Peyer's patch (tissue), 4 donors: ENCODE data around the gene PCGF3. TPM values are rescaled to one million over a fixed set of nuclear protein-coding genes. Genes with fewer than 3 reads are reported as not detected.
A peak's percentile ranks its signal among the peaks of the same experiment; 100 is the strongest.

ENCODE experiments used
- DNase-seq, 3 donors: peaks; one replicate each; pipeline ENCODE4 v3.0.0-alpha.2; 2017 to 2019
- H3K27ac ChIP-seq, 4 donors: fragments of 200-600 bp; sonication (generic); one replicate each; pipeline ENCODE4 v1.5.1; 2016 to 2019
- H3K27me3 ChIP-seq, 2 donors: fragments of 200-600 bp; sonication (generic); one replicate each; pipeline ENCODE4 v1.5.1; 2019
- H3K36me3 ChIP-seq, 3 donors: fragments of 200-600 bp; sonication (generic); one replicate each; pipeline ENCODE4 v1.5.1; 2016 to 2019
- H3K4me1 ChIP-seq, 4 donors: fragments of 200-600 bp; sonication (generic); one replicate each; pipeline ENCODE4 v1.5.1; 2016 to 2019
- H3K4me3 ChIP-seq, 4 donors: fragments of 200-600 bp; sonication (generic); 1 replicate in 3 of 4; 2 replicates in 1 of 4; pipeline ENCODE4 v1.5.1; 2016 to 2019; ENCODE audit warnings: mild to moderate bottlenecking in 1 of 4
- H3K9me3 ChIP-seq, 4 donors: fragments of 200-600 bp; sonication (generic); one replicate each; pipeline ENCODE4 v1.5.1; 2016 to 2019; ENCODE audit warnings: mild to moderate bottlenecking in 1 of 4
- POLR2A ChIP-seq, 2 donors: fragments of 450-650 bp; IDR thresholded peaks; one replicate each; pipeline ENCODE4 v1.5.1; 2017; ENCODE audit warnings: antibody characterized with exemption in 2 of 2, mild to moderate bottlenecking in 2 of 2, moderate library complexity in 2 of 2
- total RNA-seq, 4 donors: library from RNA; depleted of rRNA; stranded (reverse); fragments of >200 nt; gene quantifications; one replicate each; pipeline ENCODE4 v1.1.0, GENCODE V29; 2016
- TF ChIP-seq, protein P1 (sequence below), 6 experiments: fragments of 450-650 bp in 4 of 6; fragments of 200-600 bp in 2 of 6; sonication (generic) in 1 of 6; IDR thresholded peaks; one replicate each; pipeline ENCODE4 v1.5.1; 2017 to 2019; ENCODE audit warnings: antibody characterized with exemption in 6 of 6, mild to moderate bottlenecking in 3 of 6, moderate library complexity in 1 of 6

The PCGF3 gene
- total RNA-seq, 4 donors from 2014 or later, result 58.3 to 168 (median 93.0) TPM

DNA sequence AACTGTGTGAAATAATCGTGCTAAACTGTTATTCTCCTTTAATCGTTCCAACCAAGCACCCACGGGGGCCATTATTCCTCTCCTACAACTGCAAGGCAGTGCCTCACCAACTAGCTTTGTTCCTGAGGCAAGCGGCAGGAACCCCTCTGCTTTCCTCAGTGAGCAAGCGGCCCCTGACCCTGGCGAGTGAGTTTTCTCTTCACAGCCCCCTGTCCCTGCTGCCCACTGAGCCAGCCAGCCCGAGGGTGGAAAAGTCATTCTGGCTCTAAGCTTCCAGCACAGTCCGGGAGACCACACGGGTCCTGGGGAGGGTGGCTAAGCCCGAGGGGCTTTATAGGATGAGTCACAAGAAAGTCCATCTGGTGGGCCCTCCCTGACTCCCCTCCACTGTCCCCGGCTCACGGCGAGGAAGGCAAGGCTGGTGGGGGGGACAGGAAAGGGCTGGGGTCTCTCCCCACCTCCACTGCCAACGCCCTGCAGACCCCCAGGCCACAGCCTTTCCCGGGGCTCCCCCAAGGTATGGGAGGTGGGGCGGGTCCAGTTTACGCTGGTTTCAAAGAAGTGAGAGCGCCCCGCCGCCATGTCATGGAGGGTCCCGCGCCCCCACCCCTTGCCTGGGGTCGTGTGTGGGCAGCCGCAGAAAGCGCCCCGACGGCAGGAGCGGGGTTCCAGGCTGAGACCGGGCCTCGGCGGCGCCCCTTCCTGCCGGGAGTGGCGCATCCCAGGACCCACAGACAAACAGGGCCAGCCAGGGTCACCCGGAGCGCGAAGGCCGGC, 75.3 kb downstream of the PCGF3 start:
- DNase-seq, result no peak
- peak overlapping the region; percentile 83 to 98 (median 90) for H3K4me3 ChIP-seq
- H3K27me3 ChIP-seq, result peaks cover 0 to 11% of the 10 kb centered on the region in 2 donors
- peaks cover 0 to 37% (median 9%) of the 10 kb centered on the region in 4 donors for H3K4me1 ChIP-seq
- TF ChIP-seq, protein P1, sequence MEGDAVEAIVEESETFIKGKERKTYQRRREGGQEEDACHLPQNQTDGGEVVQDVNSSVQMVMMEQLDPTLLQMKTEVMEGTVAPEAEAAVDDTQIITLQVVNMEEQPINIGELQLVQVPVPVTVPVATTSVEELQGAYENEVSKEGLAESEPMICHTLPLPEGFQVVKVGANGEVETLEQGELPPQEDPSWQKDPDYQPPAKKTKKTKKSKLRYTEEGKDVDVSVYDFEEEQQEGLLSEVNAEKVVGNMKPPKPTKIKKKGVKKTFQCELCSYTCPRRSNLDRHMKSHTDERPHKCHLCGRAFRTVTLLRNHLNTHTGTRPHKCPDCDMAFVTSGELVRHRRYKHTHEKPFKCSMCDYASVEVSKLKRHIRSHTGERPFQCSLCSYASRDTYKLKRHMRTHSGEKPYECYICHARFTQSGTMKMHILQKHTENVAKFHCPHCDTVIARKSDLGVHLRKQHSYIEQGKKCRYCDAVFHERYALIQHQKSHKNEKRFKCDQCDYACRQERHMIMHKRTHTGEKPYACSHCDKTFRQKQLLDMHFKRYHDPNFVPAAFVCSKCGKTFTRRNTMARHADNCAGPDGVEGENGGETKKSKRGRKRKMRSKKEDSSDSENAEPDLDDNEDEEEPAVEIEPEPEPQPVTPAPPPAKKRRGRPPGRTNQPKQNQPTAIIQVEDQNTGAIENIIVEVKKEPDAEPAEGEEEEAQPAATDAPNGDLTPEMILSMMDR (IDR thresholded peaks at IDR 0.05), result no peak
- no peak for TF ChIP-seq POLR2A (IDR thresholded peaks at IDR 0.05)
- peak overlapping the region; percentile 86 to 96 (median 88) for H3K27ac ChIP-seq
- H3K9me3 ChIP-seq, result no peaks in the 10 kb centered on the region
- peaks cover 0 to 26% (median 0%) of the 10 kb centered on the region in 3 donors for H3K36me3 ChIP-seq

DNA sequence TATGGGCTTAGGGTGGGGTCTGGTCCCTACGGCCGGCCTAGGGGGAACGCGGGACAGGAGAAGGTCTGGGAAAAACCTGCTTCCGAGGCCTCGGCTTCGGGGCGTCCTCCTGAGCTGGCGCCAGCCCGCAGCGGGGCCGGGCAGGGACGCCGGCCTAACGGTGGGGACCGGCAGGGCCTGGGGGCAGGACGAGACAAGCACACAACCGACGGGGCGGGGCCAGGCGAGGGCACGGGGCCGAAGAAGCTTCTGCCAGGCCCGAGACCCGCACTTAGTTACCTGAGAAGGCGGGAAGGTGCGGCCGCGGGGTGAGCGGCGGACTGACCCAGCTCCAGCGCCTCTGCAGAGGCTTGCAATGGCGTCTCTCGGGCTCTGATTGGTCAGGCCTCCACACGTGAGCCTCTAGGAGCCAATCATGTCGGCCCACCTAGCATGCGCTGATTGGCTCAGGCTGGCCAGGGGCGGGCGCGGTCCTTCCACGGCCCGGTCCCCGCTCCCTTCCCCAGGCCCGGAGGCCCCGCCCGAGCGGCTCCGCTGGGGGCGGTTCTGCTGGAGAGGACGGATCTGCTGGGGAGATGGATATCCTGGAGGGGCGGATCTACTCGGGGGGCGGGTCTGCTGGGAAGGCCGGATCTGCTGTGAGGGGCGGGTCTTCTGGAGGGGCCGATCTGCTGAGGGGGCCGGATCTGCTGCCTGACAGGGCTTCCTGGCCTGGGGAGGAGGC, 76.0 kb downstream of the PCGF3 start:
- Histone ChIP-seq H3K27ac (peak overlapping the region; percentile 86 to 96 (median 88)), H3K4me3 (peak overlapping the region; percentile 83 to 98 (median 90)), H3K9me3 (no peaks in the 10 kb centered on the region), H3K36me3 (peaks cover 0 to 21% (median 0%) of the 10 kb centered on the region in 3 donors), H3K27me3 (peaks cover 0 to 19% of the 10 kb centered on the region in 2 donors), H3K4me1 (peaks cover 0 to 45% (median 16%) of the 10 kb centered on the region in 4 donors)
- TF ChIP-seq POLR2A (IDR thresholded peaks at IDR 0.05), result peak; percentile 93 to 96
- TF ChIP-seq, protein P1 (IDR thresholded peaks at IDR 0.05), result peak in 1 of 6 experiments; percentile 3
- DNase-seq, result peak; percentile 97 to 99 (median 99)

DNA sequence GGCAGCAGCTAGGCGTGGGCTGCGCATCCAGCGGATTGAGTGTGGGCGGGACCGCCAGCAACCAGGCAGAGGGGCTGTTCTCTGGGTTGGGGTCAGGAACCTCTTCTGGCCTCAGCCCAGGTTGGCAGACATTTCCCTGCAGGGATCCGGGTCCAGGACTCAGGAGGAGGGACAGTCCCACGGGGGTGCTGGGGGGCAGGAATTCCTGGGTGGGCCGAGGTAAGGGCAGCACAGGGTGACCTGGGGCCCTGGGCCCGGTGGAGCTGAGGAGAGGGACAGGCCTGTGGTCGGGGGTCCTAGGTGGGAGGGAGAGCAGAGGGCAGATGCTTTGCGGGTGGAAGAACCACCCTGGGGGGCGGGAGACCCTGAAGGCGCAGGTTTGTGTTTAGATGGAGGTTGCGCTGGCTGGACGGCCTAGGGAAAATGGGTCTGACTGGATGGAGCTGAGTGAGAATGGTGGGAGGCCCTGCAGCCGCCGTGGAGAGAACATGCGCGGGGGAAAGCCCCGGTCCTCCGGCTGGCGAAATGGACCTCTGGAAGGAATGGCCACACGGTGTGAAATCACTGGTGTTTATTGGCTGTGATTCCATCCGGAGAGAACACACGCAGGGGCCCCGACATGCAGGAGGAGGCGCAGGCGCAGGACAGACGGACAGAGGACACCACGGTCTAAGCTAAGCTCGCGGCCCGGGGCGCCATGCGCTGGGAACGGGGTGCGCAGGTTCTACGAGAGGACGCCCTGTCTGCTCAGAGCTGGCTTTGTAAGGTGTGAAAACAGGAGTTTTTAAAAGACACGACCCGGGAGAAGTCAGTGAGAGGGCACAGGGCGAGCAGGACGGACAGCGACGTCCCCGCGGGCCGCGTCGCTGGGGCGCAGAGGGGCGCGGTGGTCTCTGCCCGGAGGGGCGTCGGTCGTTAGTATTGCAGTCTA, 79.0 kb downstream of the PCGF3 start:
- peaks cover 0 to 24% of the 10 kb centered on the region in 2 donors for H3K27me3 ChIP-seq
- TF ChIP-seq, protein P1 (IDR thresholded peaks at IDR 0.05), result no peak
- TF ChIP-seq POLR2A (IDR thresholded peaks at IDR 0.05), result no peak
- H3K9me3 ChIP-seq, result no peaks in the 10 kb centered on the region
- H3K36me3 ChIP-seq, result peaks cover 0 to 2% (median 0%) of the 10 kb centered on the region in 3 donors
- H3K4me3 ChIP-seq, result no peak overlapping the region
- H3K27ac ChIP-seq, result no peak overlapping the region
- H3K4me1 ChIP-seq, result peaks cover 0 to 49% (median 16%) of the 10 kb centered on the region in 4 donors
- peak in 1 of 3 donors; percentile 43 for DNase-seq

DNA sequence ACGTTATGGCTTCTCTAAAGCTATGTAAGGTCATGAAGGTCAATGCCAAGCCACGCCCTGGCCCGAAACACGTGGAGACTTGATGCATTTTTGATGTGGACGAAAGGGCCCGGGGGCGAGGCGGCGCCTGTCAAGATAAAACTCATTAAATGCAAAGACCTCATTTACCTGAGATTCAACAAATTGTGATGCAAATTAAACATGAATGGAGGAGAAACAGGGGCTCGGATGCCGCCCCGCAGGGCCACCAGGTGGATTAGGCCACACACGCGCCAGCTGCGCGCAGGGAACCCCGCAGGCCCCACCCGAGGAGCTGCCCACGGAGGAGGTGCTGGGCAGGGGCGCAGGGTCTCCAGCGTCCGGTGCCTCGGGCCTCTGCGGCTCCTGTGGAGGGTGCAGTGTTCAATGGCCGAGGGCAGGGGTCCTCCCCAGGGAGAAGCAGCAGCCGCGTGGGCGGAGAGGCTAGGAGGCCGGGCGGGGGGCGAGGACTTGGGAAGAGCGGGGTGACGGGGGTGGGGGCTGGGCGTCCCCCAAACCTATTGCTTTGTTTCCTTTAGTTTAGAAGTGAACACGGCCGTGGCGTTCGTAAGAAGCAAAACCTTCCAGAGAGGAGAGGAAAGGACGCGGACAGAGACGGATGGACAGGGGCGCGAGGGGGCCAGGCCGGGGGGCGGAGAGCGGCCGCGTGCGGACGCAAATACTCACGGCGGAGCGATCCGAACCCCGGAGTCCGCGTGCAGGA, 79.9 kb downstream of the PCGF3 start:
- peaks cover 0 to 24% of the 10 kb centered on the region in 2 donors for H3K27me3 ChIP-seq
- H3K4me1 ChIP-seq, result peaks cover 0 to 44% (median 13%) of the 10 kb centered on the region in 4 donors
- peak in 1 of 3 donors; percentile 46 for DNase-seq
- H3K36me3 ChIP-seq, result no peaks in the 10 kb centered on the region
- TF ChIP-seq, protein P1 (IDR thresholded peaks at IDR 0.05), result no peak
- no peak for TF ChIP-seq POLR2A (IDR thresholded peaks at IDR 0.05)
- H3K27ac ChIP-seq, result no peak overlapping the region
- no peaks in the 10 kb centered on the region for H3K9me3 ChIP-seq
- peak overlapping the region; percentile 15 to 46 (median 40) for H3K4me3 ChIP-seq
